Fibroblast of the aortic adventitia (primary cell): ENCODE measurements around the gene CFAP298. TPM values are rescaled to one million over a fixed set of nuclear protein-coding genes. Genes with fewer than 3 reads are reported as not detected.
"Not testable (repeated sequence)": the region's sequence is repeated elsewhere in the genome, so short reads cannot be mapped to it uniquely, and the experiment has no call there.

Experiments used
- DNase-seq: peaks from one replicate; pipeline ENCODE4 v3.0.0-alpha.2; 2010; ENCODE audit warnings: low read depth
- H3K4me3 ChIP-seq: 2 replicates; pipeline ENCODE4 v1.5.1; 2011; ENCODE audit warnings: low read depth, mild to moderate bottlenecking, control low read depth, low read length, moderate library complexity
- CTCF ChIP-seq: IDR thresholded peaks from 2 replicates; pipeline ENCODE4 v1.5.1; 2011; ENCODE audit warnings: mild to moderate bottlenecking, low read length, control low read depth, inconsistent platforms; ENCODE audit not compliant: insufficient read depth
- total RNA-seq: library from RNA; depleted of rRNA; stranded (reverse); fragments of >200 nt; gene quantifications from 2 replicates; pipeline ENCODE4 v1.2.3, GENCODE V29; 2012; ENCODE audit warnings: low replicate concordance

CFAP298 gene
- total RNA-seq, 1 donor = 17.9 TPM

- no peak for DNase-seq
- no peak overlapping the region for H3K4me3 ChIP-seq
- TF ChIP-seq CTCF = no peak
Measured at GRCh38 chr21:32566741-32567389, 45.3 kb downstream of the CFAP298 start.

GRCh38 chr21:32565856-32566465 lies 46.2 kb downstream of the CFAP298 start:
- no peak for TF ChIP-seq CTCF
- peak; percentile 15 for DNase-seq
- H3K4me3 ChIP-seq = no peak overlapping the region

- peak; percentile 27 for DNase-seq
Measured at GRCh38 chr21:32562915-32563314, 49.3 kb downstream of the CFAP298 start.

DNA sequence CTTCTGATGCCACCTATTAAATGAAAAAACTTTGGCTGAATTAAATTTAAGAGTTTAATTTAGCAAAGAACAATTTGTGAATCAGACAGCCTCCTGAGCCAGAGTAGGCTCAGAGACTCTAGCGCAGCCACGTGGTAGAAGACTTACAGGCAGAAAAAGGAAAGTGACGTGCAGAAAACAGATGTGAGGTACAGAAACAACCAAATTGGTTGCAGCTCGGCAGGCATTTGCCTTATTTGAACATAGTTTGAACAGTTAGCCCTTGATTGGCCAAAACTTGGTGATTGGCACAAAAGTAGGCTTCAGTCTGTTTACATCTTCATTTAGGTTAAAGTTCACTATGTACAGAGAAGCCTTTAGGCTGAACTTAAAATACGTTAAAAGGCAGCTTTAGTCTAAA lies 49.8 kb downstream of the CFAP298 start:
- H3K4me3 ChIP-seq = no peak overlapping the region
- DNase-seq = peak; percentile 91

More at GRCh38 chr21:32562915-32563314, 49.3 kb downstream of the CFAP298 start:
- no peak overlapping the region for H3K4me3 ChIP-seq
- no peak for TF ChIP-seq CTCF

GRCh38 chr21:32561476-32561875 lies 50.7 kb downstream of the CFAP298 start:
- H3K4me3 ChIP-seq, DNase-seq: not testable (repeated sequence)

More for the DNA sequence above, 49.8 kb downstream of the CFAP298 start:
- peak; percentile 69 for TF ChIP-seq CTCF

DNA sequence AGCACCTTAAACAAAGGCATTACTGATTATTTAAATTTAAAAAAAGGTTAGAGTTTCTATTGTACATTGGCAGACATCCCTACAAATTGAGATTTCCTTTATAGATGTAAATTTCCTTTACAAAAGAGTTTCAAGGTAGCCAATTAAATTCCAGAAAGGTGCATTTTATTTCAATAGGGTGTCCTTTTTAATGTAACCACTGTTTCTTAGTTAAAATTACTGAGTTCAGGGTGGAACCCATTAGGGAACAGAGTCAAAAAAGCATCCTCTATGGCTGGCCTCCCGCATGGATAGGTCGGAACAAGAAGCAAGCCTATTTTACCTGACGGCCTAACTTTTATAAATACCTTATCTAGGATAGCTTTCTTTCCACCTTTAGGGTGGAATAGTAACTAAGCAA lies 51.3 kb downstream of the CFAP298 start:
- no peak for DNase-seq
- no peak for TF ChIP-seq CTCF

DNA sequence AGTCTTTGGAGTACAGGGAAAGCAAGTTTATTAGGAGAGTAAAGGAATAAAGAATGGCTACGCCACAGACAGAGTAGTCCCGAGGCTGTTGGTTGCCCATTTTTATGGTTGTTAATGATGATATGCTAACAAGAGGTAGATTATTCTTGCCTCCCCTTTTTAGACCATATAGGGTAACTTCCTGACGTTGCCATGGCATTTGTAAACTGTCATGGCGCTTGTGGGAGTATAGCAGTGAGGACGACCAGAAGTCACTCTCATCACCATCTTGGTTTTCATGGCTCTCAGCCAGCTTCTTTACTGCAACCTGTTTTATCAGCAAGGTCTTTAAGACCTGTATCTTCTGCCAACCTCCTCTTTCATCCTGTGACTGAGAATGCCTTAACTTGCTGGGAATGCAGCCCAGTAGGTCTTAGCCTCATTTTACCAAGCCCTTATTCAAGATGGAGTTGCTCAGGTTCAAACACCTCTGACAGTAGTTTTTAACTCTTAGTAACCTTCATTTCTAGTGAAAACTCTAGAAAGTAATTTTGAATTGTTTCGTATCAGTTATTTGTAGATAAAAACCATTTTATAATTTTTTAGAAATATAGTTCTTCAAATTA lies 53.1 kb downstream of the CFAP298 start:
- DNase-seq = no peak
- H3K4me3 ChIP-seq = no peak overlapping the region
- no peak for TF ChIP-seq CTCF

More for the DNA sequence above, 51.3 kb downstream of the CFAP298 start:
- no peak overlapping the region for H3K4me3 ChIP-seq
